ENCODE data around the gene PTGR2.

GRCh38 chr14:73865534-73866113, 14.0 kb downstream of the PTGR2 start:
- TF ChIP-seq PATZ1 (CRISPR knock-in tag; IDR thresholded peaks at IDR 0.05; ENCODE audit: borderline replicate concordance) = no peak
- no peak for TF ChIP-seq OSR1 (CRISPR knock-in tag; IDR thresholded peaks at IDR 0.05)
- TF ChIP-seq RARB (CRISPR knock-in tag; IDR thresholded peaks at IDR 0.05) = no peak
- TF ChIP-seq ISL1 (CRISPR knock-in tag; IDR thresholded peaks at IDR 0.05) = no peak
- TF ChIP-seq ZFP30 (CRISPR knock-in tag; IDR thresholded peaks at IDR 0.05) = no peak
- TF ChIP-seq ZFP3 (CRISPR knock-in tag; IDR thresholded peaks at IDR 0.05) = no peak
- TF ChIP-seq ZNF70 (CRISPR knock-in tag; IDR thresholded peaks at IDR 0.05) = no peak
- no peak for TF ChIP-seq ARNTL (CRISPR knock-in tag; IDR thresholded peaks at IDR 0.05; ENCODE audit: borderline replicate concordance, low read depth)
- no peak for TF ChIP-seq ZNF8 (CRISPR knock-in tag; IDR thresholded peaks at IDR 0.05)
- no peak for TF ChIP-seq PPARA (CRISPR knock-in tag; IDR thresholded peaks at IDR 0.05; ENCODE audit: borderline replicate concordance)
- TF ChIP-seq CSDC2 (CRISPR knock-in tag; IDR thresholded peaks at IDR 0.05) = no peak
- no peak for TF ChIP-seq TOX (CRISPR knock-in tag; IDR thresholded peaks at IDR 0.05; ENCODE audit: borderline replicate concordance)
- TF ChIP-seq CSRNP3 (CRISPR knock-in tag; IDR thresholded peaks at IDR 0.05) = no peak

Measured in SK-N-SH treated with all-trans-retinoic acid at 6 μM for 48 hours (cell line).